Body of pancreas (tissue), 4 donors: ENCODE measurements around the gene POR. TPM values are rescaled to one million over a fixed set of nuclear protein-coding genes. Genes with fewer than 3 reads are reported as not detected.

Experiments used
- ATAC-seq: fragments of 150-250 bp; one replicate; pipeline ENCODE4 v1.9.1; 2016
- DNase-seq, 4 donors: peaks; one replicate each; pipeline ENCODE4 v3.0.0-alpha.2; 2019
- H3K27ac ChIP-seq, 4 donors: fragments of 200-600 bp; sonication (generic); 1 replicate in 3 of 4; 2 replicates in 1 of 4; pipeline versions ENCODE4 v1.5.1 to v1.6.1; 2016 to 2019; ENCODE audit warnings: mild to moderate bottlenecking in 1 of 4, mixed read lengths in 1 of 4, moderate library complexity in 1 of 4
- H3K27me3 ChIP-seq, 2 donors: fragments of 200-600 bp; sonication (generic); one replicate each; pipeline ENCODE4 v1.6.0; 2016; ENCODE audit warnings: mild to moderate bottlenecking in 1 of 2
- H3K36me3 ChIP-seq, 2 donors: fragments of 200-600 bp; sonication (generic); replicated peaks in 1 of 2; 2 replicates each; pipeline ENCODE4 v1.5.1; 2016; ENCODE audit warnings: low read depth in 2 of 2; ENCODE audit not compliant: insufficient read depth in 1 of 2
- H3K4me1 ChIP-seq: fragments of 200-600 bp; sonication (generic); one replicate; pipeline ENCODE4 v1.6.0; 2016
- H3K4me3 ChIP-seq, 2 donors: fragments of 200-600 bp; sonication (generic); 1 replicate in 1 of 2; 2 replicates in 1 of 2; pipeline ENCODE4 v1.5.1; 2016 to 2019
- H3K9me3 ChIP-seq, 3 donors: fragments of 200-600 bp; sonication (generic); 1 replicate in 2 of 3; 2 replicates in 1 of 3; pipeline ENCODE4 v1.5.1; 2016
- CTCF ChIP-seq, 7 experiments: fragments of 450-650 bp in 4 of 7; fragments of 200-600 bp in 3 of 7; sonication (generic) in 3 of 7; IDR thresholded peaks; one replicate each; pipeline ENCODE4 v1.5.1; 2016 to 2019; ENCODE audit warnings: antibody characterized with exemption in 7 of 7
- POLR2A ChIP-seq, 3 donors: fragments of 450-650 bp; IDR thresholded peaks; one replicate each; pipeline ENCODE4 v1.6.1; 2016; ENCODE audit warnings: antibody characterized with exemption in 3 of 3, mild to moderate bottlenecking in 2 of 3
- WGBS, 2 donors: methylation state at CpG; one replicate each; pipeline ENCODE4 v1.1.5; 2017; 5-methylcytosine and 5-hydroxymethylcytosine counted together
- intact Hi-C: fragments of 100-400 bp; cut with DNase I; formaldehyde crosslinking; loops from one replicate; pipeline ENCODE4 v1.15.1; 2023
- total RNA-seq, 2 donors: library from RNA; depleted of rRNA; stranded (reverse); fragments of >200 nt; gene quantifications; one replicate each; pipeline ENCODE4 v1.1.0, GENCODE V29; 2016

POR gene
- total RNA-seq, 2 donors from 2014 or later: 54.2 to 118 TPM

DNA sequence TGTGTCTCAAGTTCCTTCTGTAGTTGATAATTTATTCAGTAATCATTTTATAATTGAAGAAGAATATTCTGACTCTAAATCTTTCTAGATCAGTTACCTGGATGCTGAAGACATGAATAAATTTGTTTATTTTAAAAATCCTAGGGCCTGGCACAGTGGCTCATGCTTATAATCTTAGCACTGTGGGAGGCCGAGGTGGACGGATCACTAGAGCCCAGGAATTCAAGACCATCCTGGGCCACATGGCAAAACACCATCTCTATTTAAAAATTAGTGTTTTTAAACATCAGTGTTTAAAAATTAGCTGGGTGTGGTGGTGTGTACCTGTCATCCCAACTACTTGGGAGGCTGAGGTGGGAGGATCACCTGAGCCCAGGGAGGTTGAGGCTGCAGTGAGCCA is 9.3 kb downstream of the POR start:
- 88 to 89% methylated on average over 2 of the region's 2 CpGs for WGBS, 2 donors
- Histone ChIP-seq H3K36me3 (no peaks in the 10 kb centered on the region), H3K27me3 (no peaks in the 10 kb centered on the region), H3K4me3 (no peak overlapping the region), H3K27ac (no peak overlapping the region), H3K4me1 (peaks cover 10% of the 10 kb centered on the region), H3K9me3 (no peaks in the 10 kb centered on the region)
- no peak for DNase-seq
- no peak for TF ChIP-seq CTCF (IDR thresholded peaks at IDR 0.05)
- TF ChIP-seq POLR2A (IDR thresholded peaks at IDR 0.05): no peak
- no peak for ATAC-seq
- intact Hi-C loops: no loop called here

GRCh38 chr7:75924889-75925288 is 9.9 kb downstream of the POR start:
- no peak overlapping the region for H3K27ac ChIP-seq
- no peak for DNase-seq
- no peak overlapping the region for H3K4me3 ChIP-seq
- WGBS, 2 donors: 71 to 100% methylated on average over 2 of the region's 2 CpGs
- H3K36me3 ChIP-seq: no peaks in the 10 kb centered on the region
- no peaks in the 10 kb centered on the region for H3K9me3 ChIP-seq
- ATAC-seq: no peak
- TF ChIP-seq POLR2A (IDR thresholded peaks at IDR 0.05) (no peak), CTCF (IDR thresholded peaks at IDR 0.05) (no peak)
- H3K27me3 ChIP-seq: no peaks in the 10 kb centered on the region
- intact Hi-C loops: no loop called here
- H3K4me1 ChIP-seq: peaks cover 10% of the 10 kb centered on the region

DNA sequence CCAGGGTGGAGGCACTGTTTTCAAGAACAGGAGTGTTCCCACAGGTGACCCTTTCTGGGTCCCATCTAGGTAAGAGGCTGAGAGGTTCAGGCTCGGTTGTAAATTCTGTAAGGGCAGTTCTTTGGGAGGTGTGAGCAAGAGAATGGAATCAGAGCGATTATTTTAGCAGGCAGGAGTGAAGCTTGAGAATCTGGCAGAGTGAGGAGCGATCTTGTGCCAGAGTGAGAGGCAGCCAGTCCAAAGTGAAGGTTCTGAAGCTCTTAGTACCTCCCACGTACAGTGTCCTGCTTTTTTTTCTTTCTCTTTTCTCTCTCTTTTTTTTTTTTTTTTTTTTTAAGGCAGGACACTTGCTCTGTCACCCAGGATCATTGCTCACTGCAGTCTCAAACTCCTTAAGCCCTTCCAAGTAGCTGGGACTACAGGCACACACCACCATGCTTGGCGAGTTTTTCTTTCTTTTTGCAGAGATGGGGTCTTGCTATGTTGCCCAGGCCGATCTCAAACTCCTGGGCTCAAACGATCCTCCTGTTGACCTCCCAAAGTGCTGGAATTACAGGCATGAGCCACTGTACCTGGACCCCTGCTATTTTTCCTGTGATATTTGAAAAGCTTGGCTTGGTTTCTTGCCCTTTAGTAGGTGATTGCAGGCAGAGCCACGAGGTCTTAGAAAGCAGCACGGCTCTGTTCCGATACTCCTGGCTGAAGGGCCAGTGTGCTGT is 10.9 kb downstream of the POR start:
- intact Hi-C loops: no loop called here
- Histone ChIP-seq H3K9me3 (no peaks in the 10 kb centered on the region), H3K27me3 (no peaks in the 10 kb centered on the region), H3K4me1 (peaks cover 5% of the 10 kb centered on the region), H3K27ac (no peak overlapping the region), H3K36me3 (no peaks in the 10 kb centered on the region), H3K4me3 (no peak overlapping the region)
- WGBS, 2 donors: 77 to 79% methylated on average over 9 to 10 of the region's 10 CpGs
- ATAC-seq (no peak), DNase-seq (no peak)
- TF ChIP-seq CTCF (IDR thresholded peaks at IDR 0.05) (no peak), POLR2A (IDR thresholded peaks at IDR 0.05) (no peak)

- Histone ChIP-seq H3K9me3 (no peaks in the 10 kb centered on the region), H3K4me3 (no peak overlapping the region), H3K36me3 (no peaks in the 10 kb centered on the region), H3K27me3 (no peaks in the 10 kb centered on the region), H3K4me1 (peaks cover 2% of the 10 kb centered on the region), H3K27ac (no peak overlapping the region)
- no peak for TF ChIP-seq POLR2A (IDR thresholded peaks at IDR 0.05)
- no peak for TF ChIP-seq CTCF (IDR thresholded peaks at IDR 0.05)
- no peak for ATAC-seq
- intact Hi-C loops: no loop called here
- WGBS, 2 donors: 86 to 91% methylated on average over 4 of the region's 4 CpGs
- no peak for DNase-seq
These were observed 13.6 kb downstream of the POR start for GRCh38 chr7:75928568-75928914.

DNA sequence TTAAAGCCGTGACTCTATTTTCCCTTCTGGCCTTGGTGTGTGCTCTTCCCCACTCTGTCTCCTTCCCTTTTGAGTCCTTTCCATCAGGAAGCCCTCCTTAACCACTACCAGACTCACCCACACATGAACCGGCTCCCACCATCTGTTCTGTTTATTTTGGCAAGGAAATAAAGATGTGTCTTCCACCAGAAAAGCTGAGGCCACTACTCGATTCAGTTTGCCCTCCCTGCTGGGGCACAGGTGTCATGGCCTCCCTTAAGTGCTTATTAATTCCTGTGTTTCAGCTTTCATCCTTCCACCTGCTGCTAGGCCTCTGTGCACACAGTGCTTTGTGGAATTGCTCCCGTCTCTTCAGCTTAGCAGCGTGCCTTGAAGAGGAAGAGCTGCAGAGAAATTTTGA is 16.7 kb downstream of the POR start:
- 60% methylated on average over 5 of the region's 5 CpGs for WGBS, 2 donors

More for the DNA sequence above, 16.7 kb downstream of the POR start:
- ATAC-seq (no peak), DNase-seq (peak in 1 of 4 donors; percentile 8)
- H3K4me1 ChIP-seq: peaks cover 18% of the 10 kb centered on the region
- intact Hi-C loops: no loop called here
- H3K4me3 ChIP-seq: no peak overlapping the region
- peak overlapping the region in 2 of 4 donors; percentile 9 to 29 for H3K27ac ChIP-seq
- H3K27me3 ChIP-seq: no peaks in the 10 kb centered on the region
- no peak for TF ChIP-seq POLR2A (IDR thresholded peaks at IDR 0.05)
- no peak for TF ChIP-seq CTCF (IDR thresholded peaks at IDR 0.05)
- H3K36me3 ChIP-seq: no peaks in the 10 kb centered on the region
- no peaks in the 10 kb centered on the region for H3K9me3 ChIP-seq
